Adrenal gland (tissue), 5 donors: ENCODE data around the gene ZFR2.

ENCODE experiments used
- POLR2A ChIP-seq, 2 donors: fragments of 450-650 bp; IDR thresholded peaks; one replicate each; pipeline ENCODE4 v1.6.1; 2017; ENCODE audit warnings: antibody characterized with exemption in 2 of 2, mild to moderate bottlenecking in 2 of 2, moderate library complexity in 1 of 2
- TF ChIP-seq, protein P1 (sequence below), 6 experiments: fragments of 450-650 bp in 4 of 6; fragments of 200-600 bp in 2 of 6; sonication (generic) in 1 of 6; IDR thresholded peaks; 1 replicate in 5 of 6; 2 replicates in 1 of 6; pipeline versions ENCODE4 v1.5.1 to v1.8.0; 2016 to 2021; ENCODE audit warnings: antibody characterized with exemption in 6 of 6, mild to moderate bottlenecking in 2 of 6, moderate library complexity in 1 of 6
- donor health status: DM: no; HTN: no; CAD: no.

DNA sequence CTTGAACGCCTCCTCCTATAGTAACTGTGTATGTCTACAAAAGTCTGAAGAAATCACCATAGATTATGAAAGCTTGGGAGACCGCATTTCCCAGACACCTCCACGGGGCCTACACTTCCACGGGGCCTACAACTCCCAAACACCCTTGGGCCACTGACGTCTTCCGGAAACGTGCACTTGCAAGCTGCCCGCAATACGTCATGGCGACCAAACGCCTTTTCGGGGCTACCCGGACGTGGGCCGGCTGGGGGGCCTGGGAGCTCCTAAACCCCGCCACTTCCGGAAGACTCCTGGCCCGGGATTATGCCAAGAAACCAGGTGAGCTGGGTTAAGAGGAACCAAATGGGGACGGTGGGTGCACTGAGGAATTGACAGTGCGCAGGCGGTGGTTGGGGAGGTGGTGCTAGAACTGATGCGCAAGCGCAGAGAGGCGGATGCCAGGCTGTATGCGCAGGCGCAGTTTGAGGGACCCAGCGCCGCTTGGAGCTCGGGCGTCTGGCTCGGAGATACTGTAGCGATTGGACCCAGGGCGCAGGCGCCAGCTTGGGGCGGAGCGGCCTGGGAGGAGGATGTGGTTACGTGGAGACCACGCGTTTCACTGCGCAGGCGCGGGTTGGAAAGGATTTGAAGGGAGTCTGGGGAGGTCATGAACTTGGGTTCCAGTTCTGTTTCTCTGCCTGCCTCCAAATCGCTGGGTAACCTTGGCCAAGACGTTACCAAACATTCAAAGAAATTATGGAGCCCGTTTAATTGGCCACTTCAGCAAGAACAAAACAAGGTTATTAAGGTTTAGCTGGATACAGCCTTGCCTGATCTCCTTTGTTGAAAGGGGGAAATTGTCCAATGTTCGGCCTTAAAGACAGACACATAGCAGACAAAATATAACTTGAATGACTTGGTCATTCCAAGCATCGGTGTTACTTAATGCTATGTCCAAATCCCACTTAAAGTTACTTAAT, 106.1 kb downstream of the ZFR2 start, which contains the start of gene MRPL54:
- TF ChIP-seq, protein P1, sequence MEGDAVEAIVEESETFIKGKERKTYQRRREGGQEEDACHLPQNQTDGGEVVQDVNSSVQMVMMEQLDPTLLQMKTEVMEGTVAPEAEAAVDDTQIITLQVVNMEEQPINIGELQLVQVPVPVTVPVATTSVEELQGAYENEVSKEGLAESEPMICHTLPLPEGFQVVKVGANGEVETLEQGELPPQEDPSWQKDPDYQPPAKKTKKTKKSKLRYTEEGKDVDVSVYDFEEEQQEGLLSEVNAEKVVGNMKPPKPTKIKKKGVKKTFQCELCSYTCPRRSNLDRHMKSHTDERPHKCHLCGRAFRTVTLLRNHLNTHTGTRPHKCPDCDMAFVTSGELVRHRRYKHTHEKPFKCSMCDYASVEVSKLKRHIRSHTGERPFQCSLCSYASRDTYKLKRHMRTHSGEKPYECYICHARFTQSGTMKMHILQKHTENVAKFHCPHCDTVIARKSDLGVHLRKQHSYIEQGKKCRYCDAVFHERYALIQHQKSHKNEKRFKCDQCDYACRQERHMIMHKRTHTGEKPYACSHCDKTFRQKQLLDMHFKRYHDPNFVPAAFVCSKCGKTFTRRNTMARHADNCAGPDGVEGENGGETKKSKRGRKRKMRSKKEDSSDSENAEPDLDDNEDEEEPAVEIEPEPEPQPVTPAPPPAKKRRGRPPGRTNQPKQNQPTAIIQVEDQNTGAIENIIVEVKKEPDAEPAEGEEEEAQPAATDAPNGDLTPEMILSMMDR (IDR thresholded peaks at IDR 0.05): no peak
- TF ChIP-seq POLR2A (IDR thresholded peaks at IDR 0.05): peak; percentile 85 to 87
